Measurements from ENCODE around the gene UCK1.
A peak's percentile ranks its signal among the peaks of the same experiment; 100 is the strongest.

UCK1 gene

DNA sequence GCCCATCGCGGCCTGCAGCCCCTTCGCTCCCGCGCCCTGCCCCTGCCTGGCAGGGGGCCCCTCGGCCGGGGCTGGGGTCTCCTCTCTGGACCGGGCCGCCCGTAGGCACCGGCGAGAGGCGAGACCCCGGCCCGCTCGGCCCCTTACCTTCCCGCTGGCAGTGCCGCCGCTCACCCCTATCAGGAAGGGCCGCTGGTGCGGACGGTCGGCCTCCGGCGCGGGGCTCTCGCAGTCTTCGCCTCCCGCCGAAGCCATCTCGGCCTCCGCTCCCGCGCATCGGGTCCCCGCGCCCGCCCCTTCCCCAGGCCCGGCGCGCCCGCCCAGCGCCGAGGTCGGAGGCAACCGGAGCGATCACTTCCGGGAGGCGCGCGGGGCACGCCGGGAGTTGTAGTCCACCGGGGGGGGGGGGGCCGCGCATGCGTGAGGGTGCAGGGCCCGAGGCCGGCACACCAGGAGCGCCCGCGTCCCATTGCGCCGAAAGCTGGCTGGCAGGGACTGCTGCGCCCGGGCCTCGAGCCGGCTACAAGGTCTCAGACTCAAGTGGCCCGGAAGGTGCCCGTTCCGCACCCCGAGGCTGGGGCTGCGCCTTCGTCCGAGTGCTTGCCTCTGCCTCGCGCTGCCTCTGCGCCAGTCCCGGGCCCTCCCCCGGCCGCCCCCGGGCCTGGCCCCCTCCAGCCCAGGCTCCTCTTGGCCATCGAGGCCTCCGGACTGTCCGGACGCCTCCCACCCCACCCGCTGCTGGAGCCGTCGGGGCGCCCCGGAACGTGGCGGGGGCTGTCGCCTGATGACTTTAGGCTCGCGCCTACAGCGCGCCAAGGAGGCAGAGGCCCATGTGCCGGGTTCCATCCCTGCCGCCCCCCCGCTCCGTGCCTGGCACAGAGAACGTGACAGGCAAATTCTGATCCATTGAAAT, at the start of gene UCK1:
TSS of gene UCK1 (minus strand) at position 344 of the 913 bp plus-strand sequence. CDS start at position 255, 89 bp downstream.
- peak; percentile 94 for DNase-seq (ENCODE audit: low read depth, low spot score)

DNA sequence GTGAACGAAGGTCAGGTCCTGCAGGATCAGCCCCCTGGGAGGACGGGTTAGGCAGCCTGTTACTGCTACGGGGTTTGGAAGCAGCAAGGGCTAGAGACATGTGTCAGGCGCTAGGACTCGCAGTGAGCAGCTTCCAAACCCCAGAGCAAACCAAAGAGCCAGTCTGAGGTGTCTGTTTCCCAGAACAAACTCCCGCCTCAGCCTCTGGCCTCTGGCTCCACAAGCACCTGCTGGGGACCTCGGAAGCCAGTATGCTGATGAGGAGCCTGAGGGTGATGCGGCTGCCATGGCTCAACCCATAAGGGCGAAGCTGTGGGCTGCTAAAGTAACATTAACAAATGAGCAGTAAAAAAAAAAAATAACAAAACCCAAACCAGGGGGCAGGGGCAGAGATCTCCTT, 49.3 kb upstream of the UCK1 start:
- no peak for DNase-seq (ENCODE audit: low read depth, low spot score)

DNA sequence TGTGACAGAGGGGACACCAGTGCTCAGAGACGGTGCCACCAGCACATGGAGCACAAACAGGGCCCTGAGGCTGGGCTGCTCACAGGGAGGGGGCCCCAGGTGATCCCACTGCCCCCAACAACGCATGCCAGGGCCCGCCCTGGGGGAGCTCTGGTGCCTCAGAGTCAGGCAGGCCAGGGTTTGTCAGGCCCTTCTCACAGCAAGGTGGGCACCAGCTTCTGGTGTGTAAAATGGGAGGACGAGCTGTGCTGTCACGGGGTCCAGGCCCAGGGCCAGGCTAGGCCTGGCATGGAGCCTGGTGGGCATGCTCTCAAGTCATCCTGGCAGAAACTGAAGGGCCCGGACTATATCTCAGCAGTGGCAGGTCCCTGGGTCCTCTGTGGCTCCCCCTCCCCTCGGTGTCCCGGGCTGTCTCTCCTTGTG, 48.7 kb upstream of the UCK1 start:
- peak; percentile 26 for DNase-seq (ENCODE audit: low read depth, low spot score)

DNA sequence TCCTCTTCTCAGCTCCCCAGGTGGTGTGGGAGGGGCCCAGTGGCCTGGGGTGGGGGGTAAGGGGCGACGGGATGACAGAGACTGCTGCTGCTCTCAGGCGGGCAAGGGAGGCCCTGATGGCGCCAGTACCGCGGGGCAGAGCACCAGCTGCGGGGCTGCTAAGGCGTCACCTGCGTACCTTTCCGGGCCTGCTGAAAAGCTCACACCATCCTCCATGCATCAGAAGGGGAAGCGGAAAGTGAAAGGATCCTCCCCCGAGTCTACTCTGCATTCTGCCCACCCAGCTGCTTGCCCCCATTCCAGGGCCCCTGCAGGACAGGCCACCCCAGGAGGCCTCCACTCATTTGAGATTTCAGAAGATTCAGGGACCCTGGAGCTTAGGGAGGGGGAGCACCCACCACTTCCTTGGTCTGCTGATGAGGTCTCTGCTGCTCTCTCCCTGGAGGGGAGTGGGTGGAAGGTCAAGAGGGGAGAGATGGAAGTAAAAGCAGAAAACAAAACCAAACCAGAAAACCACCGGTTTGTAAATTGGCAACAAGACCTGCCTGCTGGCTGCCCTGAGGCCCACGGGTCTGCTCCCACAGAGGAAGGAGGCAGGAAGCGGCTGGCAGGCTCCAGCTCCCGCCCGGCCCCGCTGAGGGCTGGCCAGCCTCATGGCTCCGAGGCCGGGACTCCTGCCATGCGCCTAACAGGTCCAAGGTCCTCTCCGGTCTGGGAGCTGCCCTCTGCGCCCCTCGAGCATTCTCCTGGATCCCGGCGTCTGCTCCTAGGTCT, 47.9 kb upstream of the UCK1 start:
- peak; percentile 13 for DNase-seq (ENCODE audit: low read depth, low spot score)

DNA sequence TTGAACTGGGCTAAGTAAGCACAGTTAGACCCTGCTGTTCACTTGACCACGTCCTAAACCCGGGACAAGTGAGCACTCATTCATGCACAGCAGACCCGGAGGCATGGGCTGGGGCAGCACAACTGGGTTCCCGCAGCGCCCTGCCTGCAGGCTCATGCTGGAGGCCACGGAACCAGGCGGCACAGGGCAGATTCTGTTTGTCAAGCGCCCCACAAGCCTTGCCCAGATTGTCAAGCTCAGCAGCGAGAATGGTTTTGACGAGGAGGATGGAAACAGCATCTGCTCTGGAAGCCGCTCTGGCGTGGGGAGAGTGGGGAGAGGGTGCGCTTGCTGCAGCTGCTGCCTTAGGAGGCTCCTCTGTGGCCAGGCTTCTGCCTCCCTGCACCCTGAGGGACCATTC, 47.0 kb upstream of the UCK1 start:
- no peak for DNase-seq (ENCODE audit: low read depth, low spot score)

DNA sequence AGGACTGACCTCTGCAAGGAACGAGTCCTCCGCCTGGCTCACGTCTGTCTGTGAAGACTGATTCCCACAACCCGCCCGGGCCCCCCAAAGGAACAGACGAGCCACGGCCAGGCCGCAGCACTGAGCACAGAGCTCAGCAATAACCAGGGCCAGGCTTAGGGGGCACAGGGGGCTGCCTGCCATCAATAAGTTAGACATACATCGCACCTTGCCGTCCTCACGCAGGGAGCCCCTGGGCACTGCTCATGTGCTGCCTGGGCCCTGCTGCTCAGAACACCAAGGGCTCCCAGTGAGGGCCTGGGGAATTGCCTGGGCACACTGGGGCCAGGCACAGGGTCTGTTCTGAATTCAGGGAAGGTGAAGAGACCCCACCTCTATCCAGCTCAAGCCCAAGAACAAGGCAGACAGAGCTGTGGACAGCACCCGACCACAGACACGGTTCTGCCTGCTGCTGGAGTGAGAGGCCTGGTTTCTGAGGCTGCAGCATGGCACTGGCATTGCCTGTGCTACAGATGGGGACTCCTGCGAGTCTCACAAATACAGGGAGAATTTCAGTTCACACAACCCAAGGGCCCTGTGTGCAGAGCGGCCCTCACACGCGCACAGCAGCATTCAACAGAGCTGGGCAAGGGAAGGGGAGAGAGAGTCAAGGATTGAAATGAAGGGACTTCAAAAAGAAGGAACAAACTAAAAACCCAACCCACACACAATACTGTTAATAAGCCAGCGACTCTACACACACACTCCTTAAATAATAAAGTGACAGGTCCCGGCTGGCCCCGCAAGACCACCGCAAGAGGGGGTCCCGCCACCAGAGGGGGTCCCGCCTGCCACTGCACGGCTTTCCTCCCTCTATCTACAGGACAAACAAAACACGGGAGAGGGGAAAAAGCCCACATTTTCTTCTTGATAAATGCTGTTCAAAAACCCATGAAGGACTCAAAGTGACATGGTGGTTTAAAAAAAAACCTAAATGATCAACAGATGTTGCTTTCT, 46.2 kb upstream of the UCK1 start:
- no peak for DNase-seq (ENCODE audit: low read depth, low spot score)

DNA sequence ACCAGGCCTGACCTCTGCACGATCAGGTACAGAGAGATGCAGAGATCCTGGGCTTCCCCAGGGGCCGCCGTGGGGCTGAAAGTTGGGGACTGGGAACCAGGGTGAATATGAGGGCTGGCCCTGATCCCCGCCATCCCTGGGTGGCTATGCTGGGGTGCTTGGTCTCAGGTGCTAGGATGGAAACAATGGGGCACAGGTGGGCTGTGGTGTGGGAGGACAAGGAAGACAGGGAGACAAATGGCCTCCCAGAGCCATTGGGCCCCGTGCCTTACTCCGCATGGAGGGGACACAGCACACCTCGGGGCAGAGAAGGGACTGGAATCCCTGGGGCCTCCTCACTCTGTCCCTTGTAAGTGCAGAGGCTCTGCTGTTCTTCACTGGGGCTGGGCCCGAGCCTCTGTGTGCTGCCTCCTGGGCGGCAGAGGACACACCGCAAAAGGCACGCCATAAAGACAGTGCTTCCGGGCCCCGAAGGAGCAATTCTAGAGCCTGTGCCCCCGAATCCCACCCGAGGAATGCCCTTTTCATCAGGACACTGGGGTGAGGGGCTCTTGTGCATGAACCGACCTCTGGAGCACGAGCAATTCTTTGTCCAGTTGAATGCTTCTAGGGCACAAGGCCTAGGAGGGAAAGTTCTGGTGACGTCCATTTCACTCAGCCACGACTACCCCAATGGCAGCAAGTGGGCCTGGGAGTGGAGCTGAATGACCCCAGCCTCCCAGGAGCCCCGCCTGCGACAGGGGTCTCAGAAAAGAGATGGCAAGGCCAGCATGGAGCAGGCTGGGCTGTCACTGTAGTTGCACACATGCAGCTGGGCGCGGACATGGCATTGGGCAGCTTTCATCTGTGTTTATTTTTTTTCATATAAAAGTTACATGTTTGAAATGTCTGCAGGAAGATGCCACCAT, 45.1 kb upstream of the UCK1 start:
- no peak for DNase-seq (ENCODE audit: low read depth, low spot score)

DNA sequence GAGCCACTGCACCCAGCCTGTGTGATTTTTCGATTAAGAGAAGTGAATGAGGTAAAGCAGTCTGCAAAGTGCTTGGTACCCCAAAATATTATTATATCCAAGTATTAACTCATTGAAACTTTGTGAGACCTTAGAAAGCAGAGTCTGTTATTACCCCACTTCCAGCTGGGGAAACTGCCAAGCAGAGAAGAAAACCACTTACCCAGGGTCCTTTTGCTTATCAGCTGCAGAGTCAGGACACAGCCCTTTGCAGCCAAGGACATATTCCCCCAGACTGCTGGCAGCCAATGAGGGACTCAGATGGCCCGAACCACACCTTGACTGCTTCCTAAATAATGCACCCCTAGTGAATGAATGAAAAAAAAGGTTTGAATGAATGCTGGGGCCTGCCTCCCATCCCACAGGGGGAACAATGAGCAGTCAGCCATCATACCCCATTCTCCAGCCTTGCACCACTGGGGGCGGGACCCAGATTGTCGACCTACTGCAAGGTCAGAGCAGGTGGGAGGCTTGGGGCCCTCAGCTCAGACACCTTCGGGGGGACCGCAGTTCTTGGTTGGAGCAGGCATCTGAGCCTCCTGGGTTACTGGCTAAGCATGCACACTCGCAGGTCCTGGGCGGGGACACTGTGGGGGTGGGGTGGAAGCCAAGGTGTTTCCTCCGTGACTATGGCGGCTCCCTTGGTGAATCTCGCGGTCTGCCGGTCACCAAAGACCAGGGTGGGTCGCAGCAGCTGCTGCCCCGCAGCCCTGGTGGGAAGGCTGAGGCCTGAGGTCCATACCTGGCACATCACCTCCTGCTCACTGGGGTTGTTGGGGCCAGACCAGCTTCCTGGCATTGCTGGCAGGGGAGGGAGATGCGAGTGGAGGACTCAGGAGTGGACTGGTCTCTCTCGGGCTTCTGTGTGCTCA, 43.9 kb upstream of the UCK1 start:
- no peak for DNase-seq (ENCODE audit: low read depth, low spot score)

DNA sequence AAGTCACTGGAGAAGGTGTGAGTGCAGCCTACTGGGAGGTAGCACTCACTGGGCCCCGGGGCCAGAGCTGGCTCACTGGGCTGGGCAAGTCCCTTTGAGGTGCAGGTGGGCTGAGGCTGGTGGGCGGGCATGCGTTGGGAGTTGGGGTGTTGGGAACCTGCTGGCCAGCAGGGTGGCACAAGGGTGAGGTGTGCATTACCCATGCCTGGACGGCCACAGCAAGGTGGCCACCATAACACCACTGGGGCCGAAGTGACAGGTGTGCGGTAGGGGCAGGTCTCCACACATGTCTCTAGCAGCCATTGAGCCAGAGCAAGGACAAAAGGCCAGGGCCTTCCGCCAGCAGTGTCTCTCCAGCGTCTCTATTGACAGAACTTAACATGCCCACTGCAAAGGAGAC, 36.8 kb upstream of the UCK1 start:
- no peak for DNase-seq (ENCODE audit: low read depth, low spot score)

DNA sequence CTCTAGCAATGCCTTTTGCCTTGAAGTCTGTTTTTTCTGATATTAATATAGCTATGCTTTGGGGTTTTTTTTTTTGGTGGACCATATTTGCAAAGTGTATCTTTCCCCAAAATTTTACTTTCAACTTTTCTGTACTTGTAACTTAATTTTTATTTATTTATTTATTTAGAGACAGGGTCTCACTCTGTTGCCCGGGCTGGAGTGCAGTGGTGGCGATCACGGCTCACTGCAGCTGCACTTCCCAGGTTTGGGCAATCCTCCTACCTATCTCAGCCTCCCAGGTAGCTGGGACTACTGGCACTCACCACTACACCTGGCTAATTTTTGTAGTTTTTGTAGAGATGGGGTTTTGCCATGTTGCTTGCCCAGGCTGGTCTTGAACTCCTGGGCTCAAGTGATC, 35.1 kb upstream of the UCK1 start:
- no peak for DNase-seq (ENCODE audit: low read depth, low spot score)

DNA sequence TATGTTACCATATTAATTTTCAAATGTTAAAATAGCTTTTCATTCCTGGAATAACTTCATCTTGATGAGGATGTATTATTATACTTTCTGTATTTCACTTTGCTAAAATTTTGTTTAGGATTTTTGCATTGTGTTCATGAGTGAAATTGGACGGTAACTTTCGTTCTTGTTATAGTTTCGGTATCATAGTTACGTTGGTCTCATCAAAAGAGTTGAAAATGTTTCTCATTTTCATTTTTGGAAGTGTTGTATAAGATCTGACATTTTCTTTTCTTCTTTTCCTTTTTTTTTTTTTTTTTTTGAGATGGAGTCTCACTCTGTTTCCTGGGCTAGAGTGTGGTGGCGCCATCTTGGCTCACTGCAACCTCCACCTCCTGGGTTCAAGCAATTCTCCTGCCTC, 34.3 kb upstream of the UCK1 start:
- no peak for DNase-seq (ENCODE audit: low read depth, low spot score)

DNA sequence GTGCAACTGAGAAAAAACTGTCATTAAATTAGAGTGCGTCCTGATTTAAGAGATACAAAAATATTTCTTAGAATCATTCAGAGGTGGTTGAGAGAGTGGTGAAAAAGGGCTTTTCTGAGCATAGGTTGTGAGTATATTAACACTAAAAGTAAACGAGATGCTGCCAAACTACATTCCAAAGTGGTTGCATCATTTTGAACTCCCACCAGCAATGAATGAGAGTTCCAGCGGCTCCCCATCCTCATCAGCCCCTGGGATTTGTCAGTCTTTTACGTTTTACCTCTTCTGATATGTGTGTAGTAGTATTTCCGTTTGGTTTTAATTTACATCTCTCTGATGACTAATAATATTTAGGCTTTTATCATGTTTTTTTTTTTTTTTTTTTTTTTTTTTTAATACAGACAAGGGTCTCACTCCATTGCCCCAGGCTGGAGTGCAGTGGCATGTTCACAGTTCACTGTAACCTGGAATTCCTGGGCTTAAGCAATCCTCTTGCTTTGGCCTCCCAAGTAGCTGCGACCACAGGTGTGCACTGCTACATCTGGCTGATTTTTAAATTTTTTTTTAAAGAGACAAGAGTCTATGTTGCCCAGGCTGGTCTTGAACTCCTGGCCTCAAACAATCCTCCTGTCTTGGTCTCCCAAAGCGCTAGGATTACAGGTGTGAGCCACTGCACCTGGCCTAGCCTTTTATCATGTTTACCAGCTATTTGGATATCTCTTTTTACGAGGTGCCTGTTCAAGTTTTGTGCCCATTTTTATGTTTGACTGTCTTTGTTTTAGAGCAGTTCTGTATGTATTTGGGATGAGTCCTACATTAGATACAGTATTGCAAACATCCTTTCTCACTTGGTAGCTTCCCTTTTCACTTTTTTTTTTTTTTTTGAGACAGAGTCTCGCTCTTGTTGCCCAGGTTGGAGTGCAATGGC, 31.2 kb upstream of the UCK1 start:
- peak; percentile 53 for DNase-seq (ENCODE audit: low read depth, low spot score)

DNA sequence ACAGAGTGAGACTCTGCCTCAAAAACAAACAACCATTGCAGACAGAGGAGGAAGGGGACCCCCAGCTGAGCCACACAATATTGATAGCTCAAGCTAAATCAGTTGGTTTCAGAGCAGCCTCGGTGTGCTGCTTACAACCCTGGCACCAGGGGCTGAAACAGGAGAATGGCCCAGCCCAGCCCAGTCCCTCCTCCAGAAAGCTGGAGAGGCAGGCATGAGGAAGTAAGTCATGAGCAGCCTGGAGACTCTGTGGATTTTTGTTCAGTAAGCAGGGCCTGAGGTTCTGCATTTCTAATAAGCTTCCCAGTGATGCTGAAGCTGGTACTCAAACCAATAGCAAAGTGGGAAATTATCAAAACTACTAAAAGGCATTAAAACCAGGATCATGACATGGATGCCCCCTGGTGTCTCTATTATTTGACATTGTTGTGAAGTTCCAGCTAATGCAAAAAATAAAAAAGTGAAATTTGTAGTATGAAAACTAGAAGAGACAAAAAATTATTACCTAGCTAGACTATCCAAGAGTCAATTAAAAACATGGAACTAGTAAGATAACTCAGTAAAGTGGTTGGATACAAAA, 28.4 kb upstream of the UCK1 start:
- DNase-seq (ENCODE audit: low read depth, low spot score), result no peak

DNA sequence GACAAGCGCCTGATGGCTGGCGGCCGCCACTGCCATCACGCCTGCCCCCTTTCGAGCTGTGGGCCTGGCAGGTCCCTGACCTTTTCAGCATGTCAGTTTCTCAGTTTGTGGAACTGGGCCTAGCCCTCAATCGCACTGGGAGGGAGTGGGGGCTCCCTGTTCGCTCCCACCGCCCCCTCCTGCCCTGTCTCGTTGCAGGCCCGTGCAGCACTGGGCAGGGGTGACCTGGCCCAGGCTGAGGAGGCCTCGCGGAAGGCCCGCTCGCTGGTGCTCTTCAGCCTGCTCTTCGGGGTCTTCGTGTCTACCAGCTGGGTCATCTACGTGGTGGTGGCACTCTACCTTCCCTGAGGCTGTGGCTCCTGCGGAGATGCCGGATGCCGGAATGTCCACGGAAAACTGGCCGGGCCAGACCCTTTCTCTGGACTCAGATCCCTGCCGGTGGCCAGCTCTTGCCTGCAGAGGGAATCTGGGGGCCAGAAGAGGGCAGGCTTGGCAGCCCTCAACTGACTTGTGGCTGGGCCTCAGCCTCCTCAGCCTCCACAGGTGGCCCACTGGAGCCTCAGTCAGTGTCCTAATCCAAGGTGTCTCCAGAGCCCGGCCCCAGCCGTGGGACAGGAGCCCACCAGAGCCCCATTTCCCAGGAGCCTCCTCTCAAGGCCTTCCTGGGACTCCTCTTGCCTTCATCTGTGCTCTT, 26.9 kb upstream of the UCK1 start:
- no peak for DNase-seq (ENCODE audit: low read depth, low spot score)

DNA sequence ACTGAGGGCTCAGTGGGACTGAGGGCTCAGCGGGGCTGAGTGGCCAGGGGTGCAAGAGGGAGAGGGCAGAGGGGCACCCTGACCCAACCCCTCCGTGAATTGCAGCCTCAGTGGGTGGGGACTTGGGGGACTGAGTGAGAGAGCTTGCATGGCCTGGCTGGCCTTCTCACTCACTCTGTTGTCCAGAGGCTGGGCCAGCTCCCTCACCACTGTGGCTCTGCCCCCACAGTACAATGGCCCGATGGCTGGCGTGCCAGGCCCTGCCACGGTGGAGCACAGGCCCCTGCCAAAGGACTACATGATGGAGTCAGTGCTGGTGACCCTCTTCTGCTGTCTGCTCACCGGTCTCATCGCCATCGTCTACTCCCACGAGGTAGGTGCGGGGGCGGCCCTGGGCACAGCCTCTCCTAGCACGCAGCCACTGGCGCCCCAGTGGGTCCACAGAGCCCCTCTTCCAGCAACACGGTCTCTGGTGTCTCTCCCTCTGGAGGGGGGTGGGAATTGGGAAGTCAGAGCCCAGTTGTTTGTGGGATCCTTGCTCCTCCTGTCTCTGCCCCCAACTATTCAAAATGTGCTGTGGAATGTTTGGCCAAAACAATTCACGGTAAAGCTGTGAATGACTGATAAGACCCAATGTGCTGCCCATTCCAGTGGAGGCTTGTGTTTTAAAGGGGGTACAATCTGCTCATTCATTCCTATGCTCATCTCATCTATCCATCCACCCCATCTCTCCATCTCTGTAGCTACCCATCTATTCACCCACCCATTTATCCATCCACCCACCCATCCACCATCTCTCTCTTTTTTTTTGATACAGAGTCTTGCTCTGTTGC, 25.0 kb upstream of the UCK1 start:
- DNase-seq (ENCODE audit: low read depth, low spot score), result no peak

DNA sequence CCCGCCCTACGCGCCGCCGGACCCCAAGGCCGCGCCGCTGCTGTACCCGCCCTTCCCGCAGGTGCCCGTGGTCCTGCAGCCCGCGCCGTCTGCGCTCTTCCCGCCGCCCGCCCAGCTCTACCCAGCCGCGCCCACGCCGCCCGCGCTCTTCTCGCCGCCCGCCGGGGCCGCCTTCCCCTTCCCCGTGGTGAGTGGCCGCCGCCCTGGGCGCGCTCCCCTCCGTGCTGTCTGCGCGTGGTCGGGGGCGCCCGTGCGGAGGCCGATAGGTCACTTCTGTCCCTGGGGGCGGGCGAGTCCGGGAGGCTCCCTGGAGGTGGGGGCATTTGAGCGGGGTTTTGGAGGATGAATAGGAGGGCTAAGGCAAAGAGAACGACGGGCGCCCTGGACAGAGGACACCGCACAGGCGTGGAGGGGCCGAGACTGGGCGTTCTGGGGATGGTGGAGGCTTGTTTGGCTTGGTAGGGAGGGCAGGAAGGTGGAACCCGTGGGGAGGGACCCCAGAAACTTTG, 23.8 kb upstream of the UCK1 start:
- no peak for DNase-seq (ENCODE audit: low read depth, low spot score)

Data from astrocyte of the hippocampus (primary cell).